HG03442 (cell line): Measurements from ENCODE around the gene FLVCR2.

ENCODE experiments used
- ATAC-seq: cut with Tn5 transposase; IDR thresholded peaks from one replicate; pipeline ENCODE4 v1.9.1; 2021; ENCODE audit warnings: mild to moderate bottlenecking, moderate library complexity; ENCODE audit not compliant: unreplicated experiment

The FLVCR2 gene

GRCh38 chr14:75626396-75626795, 48.0 kb downstream of the FLVCR2 start:
- ATAC-seq: no peak

DNA sequence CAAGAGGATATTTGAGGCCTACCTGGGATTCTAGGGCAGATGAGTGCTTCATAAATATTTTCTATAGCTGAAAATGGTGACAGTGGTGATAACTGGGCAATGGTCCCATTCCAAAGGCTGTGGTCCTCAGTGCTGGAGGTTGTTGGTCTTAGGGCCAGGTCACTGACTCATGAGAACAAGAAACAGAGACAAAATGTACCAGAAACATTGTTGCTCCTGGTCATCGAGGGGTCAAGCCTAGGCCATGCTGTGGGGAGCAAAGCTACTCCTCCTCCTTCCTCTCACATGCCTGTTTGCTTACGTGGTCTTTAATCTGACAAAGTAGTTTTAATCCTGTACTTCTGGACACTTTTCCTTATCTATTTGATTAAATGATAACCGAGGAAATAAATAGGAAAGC, 48.4 kb downstream of the FLVCR2 start:
- ATAC-seq: no peak

- ATAC-seq: no peak
These were observed 49.0 kb downstream of the FLVCR2 start for GRCh38 chr14:75627406-75627805.

- no peak for ATAC-seq
These were observed 50.4 kb downstream of the FLVCR2 start for GRCh38 chr14:75628816-75629215.

DNA sequence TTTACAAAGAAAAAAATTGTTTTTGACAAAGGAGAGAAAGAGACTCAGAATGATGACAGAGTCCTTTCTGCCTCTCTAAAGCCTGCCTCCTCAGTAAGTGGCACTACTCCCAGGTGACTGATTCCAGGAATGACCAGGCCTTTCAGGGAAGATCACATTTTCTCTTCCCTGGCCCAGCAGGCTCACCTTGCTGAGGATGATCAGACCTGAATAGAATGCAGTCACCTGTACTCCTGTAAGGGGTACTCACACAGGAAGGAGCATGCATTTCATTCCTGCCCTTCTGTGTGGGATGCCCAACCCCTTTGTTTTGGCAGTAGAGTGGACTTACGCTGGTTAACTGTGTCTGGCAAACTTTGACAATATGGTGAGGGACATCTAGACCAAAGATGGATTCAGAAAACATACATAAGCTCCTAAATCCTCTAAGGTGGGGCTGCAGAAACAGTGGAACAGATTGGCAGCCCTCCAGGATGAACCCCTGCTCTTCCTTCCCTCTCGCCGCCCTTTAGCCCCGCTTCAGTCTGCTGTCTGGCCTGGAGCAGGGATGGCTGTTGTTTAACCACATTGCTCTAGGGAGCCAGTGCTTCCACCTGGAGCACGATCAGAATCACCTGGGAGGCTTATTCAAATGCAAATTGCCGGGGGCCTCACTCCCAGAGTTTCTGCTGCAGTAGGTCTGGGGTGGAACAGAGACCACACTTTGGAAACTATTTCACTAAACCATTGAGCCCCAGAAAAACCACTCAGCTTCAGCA, 52.5 kb downstream of the FLVCR2 start:
- no peak for ATAC-seq

- no peak for ATAC-seq
These were observed 53.0 kb downstream of the FLVCR2 start for GRCh38 chr14:75631453-75631831.

- no peak for ATAC-seq
These were observed 56.4 kb downstream of the FLVCR2 start for GRCh38 chr14:75634848-75635247.

DNA sequence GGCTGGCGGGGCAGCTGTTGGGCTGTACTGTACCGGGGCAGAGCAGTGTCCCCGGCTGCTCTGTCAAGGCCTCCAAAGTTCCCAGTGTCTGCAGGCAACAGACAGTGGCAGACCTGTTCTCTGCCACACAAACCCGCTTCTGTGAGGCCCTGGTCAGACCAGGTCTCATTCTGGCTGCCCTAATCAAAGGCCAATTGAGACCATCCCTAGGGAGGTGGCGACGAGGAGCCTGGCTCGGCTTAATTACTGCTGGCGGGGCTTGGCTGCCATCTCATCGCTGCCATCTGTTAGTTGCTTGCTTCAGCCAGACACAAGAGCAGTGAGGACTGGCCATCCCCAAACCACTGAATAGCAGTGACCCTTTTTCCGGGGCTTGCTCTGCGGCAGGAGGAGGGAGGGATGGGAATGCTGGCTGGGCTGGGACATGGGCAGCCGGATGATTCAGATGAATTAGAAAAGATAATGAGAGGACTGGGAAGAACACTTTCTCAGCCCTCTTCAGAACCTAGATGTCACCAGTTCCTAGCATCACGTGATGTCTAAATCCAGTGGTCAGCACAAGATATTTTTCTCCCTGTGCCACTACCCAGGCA, 57.8 kb downstream of the FLVCR2 start:
- no peak for ATAC-seq

GRCh38 chr14:75640876-75641275, 62.5 kb downstream of the FLVCR2 start:
- ATAC-seq: no peak

DNA sequence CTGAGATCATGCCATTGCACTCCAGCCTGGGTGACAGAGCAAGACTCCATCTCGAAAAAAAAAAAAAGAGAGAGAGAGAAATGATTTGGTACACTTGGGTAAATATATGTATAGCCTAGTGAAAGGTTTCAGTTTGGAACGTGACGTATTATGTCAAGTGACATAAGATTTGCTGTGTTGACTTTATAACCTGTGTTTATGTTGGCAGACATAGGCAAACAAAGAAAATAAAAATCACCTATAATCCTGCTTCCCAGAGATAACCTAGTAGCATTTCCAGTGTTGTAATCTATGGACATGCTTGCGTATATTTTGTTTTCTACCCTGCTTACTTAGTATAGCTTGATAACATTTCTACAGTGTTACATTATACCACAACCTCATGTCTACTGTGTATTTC, 65.6 kb downstream of the FLVCR2 start:
- ATAC-seq: no peak

DNA sequence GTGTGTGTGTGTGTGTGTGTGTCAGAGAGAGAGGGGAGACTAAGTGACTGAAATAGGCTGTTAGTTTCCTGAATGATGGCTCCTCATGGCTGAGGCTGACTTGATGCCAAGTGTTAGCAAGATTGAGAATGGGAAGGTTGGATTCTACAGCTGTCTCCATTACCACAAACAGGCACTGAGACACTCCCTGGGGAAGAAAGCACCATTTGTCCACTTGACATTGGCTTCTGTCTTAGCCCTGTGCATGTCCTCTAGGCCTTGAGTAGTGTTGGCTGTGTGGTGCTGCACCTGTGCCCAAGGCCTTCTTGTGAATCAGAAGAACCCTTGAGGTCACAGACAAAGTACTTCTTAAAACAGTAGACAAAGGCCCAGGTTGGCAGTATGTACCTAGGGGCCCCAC, 66.6 kb downstream of the FLVCR2 start:
- no peak for ATAC-seq

GRCh38 chr14:75646762-75647161, 68.3 kb downstream of the FLVCR2 start:
- no peak for ATAC-seq

DNA sequence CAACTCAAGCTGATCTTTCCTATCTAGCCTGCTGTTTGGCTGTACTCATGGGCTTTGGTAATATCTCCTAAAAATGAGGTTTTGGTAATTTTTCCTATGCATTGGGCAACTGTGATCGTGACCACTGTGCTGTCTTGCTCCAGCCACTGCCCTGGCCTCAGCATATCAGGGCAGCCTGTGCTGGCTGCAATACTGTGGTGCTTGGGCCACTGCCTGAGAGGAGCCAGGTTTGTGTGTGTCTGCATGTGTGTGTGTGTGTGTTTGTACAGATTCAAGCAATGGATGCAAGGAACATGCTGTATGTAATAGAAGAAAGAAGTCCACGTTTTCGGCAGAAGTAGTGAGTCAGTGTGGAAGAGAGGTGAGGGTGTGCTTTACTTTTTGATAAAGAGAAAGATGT, 69.2 kb downstream of the FLVCR2 start:
- ATAC-seq: no peak

- ATAC-seq: no peak
These were observed 69.8 kb downstream of the FLVCR2 start for GRCh38 chr14:75648066-75648838.

GRCh38 chr14:75649337-75649736, 70.9 kb downstream of the FLVCR2 start:
- no peak for ATAC-seq

DNA sequence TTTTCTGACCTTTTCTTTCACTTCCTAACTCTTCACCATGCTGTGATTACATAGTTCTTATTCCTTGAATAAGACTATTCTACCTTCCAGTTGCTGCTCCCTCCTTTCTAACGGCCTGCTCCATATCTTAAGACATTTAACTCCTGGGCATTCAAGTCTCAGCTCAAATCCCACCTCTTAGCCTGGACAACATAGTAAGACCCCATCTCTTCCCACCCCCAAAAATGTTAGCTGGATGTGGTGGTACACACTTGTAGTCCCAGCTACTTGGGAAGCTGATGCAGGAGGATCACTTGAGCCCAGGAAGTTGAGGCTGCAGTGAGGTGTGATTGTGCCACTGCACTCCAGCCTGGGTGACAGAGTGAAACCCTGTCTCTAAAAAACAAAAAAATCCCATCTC, 71.4 kb downstream of the FLVCR2 start:
- ATAC-seq: no peak

DNA sequence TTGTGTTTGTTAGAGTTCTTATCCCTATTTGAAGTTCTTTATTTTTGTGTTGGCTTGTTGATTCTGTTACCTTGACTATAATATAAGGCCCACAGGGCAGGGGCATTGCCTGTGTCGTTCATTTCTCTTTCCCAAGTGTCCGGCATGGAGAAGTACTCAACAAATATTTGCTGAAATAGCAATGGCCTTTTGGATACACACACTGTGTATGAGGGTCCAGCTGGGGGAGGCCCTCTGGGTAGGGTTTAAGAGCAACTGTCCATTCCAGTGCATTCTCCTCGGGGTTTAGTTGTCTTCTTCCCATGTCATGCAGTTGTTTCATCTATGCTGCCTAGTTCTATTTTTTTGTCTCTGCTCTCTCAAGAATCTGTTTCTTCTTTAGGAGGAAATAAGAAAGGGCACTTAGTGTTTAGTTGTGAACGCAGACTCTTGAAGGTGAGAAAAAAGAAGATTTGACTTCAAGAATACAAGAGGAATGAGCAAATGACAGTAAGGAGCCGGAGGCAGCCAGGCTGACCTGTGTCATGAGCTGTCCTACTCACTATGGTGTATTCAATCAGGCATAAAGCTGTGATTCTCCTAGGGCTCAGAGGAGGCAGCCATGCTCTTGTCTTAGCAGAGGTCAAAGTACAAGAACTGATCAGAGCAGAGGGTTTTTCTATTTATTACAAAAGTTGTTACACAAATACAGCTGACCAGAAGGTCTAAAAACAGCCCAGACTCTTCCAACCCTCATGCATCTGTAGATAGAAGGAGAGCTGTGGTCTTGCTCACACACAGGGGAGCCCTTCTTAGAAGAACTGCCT, 72.0 kb downstream of the FLVCR2 start:
- ATAC-seq: no peak

DNA sequence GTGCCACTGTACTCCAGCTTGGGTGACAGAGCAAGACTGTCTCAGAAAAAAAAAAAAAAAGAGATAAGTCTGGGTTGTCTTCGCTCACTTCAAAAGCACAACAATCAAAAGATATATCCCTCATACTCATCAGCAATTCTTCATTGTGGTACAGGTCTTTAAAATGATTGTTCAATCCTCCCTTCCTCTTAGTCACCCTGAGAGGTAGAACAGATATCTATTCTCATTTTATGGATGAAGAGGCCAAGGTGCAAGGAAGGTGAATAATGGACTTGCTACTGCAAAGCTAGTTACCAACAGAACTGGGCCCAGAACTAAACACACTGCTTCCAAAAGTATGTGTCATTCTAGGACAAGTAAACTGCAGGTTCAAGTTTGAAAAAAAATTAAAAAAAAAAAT, 75.1 kb downstream of the FLVCR2 start:
- ATAC-seq: no peak

- no peak for ATAC-seq
These were observed 75.8 kb downstream of the FLVCR2 start for GRCh38 chr14:75654127-75654732.

GRCh38 chr14:75655235-75655634, 76.8 kb downstream of the FLVCR2 start:
- ATAC-seq: no peak

DNA sequence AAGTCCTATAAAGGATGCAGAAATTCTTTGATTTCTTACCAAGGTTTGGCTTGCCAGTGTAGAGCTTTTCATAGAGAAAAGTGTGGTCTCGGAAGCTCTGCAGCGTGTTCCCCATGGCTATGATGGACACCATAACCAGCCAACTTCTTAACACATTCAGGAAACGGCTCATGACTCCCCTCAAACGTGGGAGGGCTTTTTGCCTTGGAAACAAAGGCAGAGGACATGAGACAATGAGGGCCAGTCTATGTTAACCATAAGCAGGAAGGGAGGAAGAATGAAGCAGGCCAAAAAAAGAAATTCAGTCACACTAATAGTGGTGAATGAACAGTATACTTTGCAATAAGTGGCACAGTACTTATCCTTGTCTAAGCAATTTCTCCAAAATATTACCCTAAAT, 78.9 kb downstream of the FLVCR2 start:
- no peak for ATAC-seq
